GM19397 (cell line): Measurements from ENCODE around the gene TELO2.

Experiments
- ATAC-seq: cut with Tn5 transposase; IDR thresholded peaks from one replicate; pipeline ENCODE4 v1.9.1; 2021; ENCODE audit warnings: mild to moderate bottlenecking, moderate library complexity; ENCODE audit not compliant: unreplicated experiment

TELO2 gene

DNA sequence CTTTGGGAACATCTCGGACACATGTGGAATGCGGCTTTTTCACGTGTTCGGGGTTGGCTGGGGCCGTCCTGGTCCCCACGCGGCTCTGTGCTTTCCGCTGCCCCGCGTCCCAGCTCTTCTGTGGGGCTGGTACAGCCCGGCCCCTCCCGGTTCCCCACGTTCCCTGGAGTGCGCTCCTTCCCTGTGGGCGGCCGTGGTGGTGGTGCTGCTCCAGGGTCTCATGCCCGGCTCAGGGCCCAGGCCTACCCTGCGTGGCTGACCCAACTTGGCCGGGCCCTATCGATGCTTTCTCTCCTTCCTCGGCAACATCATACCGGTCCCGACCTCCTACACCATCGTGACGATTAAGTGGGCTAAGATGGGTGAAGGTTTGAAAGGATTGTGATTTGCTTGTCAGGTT lies 3.3 kb downstream of the TELO2 start:
- ATAC-seq: no peak

DNA sequence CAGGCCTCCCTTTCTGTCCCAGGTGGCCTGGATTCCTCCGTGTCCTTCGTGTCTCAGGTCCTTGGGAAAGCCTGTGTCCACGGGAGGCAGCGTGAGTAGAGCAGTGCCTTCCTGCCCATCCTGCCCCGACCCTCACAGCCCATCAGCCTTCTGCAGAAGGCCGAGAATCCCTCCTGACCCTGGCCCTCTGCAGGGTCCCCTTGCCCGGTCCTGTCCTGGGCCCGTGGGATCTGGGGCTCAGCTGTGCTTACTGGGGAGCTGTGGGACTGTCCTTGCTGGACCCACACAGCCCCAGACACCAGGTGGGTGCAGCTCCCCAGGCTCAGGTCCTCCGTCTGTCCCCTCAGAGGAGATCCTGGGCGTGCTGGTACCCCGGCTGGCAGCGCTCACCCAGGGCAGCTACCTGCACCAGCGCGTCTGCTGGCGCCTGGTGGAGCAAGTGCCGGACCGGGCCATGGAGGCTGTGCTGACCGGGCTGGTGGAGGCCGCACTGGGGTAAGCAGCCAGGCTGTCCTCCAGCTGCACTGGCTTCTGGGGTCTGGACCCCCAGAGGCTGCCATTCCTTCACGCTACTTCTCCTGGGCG lies 3.9 kb downstream of the TELO2 start:
- no peak for ATAC-seq

DNA sequence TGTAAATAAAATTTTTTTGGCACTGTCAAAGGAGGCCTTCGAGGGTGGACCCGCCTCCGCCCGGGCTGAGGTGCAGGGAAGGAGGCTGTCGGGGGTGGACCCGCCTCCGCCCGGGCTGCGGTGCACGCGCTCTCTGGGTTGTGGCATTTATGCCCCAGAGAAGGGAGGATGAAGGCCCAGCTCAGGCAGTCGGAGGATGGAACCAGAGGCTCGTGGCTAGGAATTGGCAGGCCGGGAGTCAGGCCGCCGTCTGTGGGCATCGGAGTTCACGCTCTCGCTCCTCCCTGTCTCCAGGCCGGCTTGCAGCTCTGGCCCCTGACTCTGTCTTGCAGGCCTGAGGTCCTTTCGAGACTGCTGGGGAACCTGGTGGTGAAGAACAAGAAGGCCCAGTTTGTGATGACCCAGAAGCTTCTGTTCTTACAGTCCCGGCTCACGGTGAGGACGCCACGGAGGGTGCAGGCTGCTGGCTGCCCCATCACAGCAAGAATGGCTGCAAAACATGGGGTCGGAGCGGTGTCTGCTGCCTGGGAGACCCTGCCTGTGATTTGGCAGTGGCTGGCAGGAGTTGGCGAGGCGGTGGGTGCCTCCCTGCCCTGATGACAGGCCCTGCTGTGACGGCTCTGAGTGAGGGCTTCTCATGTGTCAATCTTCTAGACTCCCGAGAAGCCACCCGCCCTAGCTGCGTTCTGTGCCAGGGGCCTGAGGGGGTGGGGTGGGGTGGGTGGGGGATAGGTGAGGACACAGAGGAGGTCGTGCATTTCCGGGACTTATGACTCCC lies 5.9 kb downstream of the TELO2 start:
- no peak for ATAC-seq

DNA sequence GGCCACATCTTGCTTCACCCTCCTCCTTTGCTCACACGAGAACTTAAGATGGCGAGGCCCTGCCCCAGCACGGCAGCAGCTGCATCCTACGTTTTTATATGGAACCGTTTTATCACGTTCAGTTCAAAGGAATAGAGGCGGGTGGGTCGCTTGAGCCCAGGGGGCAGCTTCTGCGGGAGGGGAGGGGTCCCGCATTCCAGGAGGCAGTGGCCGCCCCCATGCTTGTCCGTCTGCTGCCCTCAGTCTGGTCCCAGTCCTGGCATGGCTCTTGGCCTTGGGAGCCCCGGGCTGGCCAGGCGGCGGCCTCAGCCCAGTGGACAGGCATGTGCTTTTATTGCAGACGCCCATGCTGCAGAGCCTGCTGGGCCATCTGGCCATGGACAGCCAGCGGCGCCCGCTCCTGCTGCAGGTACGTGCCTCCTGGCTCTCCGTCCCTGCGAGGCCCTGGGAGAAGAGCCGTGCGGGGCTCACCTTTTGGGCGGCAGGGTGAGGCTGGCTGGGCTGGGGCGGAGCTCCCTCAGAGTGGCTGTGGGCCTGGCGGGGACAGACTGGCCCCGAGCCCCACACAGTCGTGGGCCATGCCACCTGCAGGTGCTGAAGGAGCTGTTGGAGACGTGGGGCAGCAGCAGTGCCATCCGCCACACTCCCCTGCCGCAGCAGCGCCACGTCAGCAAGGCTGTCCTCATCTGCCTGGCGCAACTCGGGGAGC lies 6.8 kb downstream of the TELO2 start:
- no peak for ATAC-seq

DNA sequence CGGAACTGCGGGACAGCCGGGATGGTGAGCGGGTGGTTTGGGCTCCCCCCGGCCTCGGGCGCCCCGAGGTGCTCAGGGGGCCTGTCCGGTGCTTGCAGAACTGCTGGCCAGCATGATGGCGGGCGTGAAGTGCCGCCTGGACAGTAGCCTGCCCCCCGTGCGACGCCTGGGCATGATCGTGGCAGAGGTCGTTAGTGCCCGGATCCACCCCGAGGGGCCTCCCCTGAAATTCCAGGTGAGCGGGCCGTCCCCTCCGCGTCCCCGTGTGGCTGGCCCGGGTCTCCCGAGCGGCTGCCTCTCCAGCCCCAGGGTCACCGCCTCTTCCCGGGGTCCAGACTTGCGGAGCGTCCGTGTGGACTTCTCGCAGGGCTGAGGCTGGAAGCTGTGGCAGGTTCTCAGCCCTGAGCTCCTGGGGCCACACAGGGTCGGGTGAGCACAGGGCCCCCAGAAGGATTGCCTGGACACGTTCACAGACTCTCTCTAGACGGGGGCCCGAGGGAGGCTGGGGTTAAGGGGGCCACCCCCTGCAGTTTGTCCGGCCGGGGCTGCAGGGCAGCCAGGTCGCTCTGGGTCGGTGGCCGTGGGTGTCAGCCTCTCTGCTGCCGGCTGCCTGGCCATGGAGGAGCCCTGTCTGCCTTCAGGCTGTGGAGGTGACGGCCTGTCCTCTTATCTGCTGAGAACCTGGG lies 7.4 kb downstream of the TELO2 start:
- no peak for ATAC-seq

DNA sequence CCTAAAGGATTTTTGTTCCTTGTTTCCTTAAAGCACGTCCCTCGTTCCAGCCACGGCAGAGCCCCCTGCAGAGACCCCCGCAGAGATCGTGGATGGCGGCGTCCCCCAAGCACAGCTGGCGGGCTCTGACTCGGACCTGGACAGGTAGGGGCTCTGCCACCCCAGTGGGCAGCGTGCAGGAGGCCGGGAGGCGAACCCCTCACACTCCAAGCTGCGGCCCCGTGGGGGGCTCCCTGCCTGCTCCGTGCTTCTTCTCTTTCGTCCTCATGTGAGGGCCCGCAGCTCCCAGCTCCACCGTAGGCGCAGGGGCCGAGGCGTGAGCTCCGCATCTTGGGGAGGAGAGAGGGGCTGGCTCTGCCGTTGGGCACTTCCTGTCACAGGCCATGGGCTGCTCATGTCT lies 8.5 kb downstream of the TELO2 start:
- no peak for ATAC-seq

DNA sequence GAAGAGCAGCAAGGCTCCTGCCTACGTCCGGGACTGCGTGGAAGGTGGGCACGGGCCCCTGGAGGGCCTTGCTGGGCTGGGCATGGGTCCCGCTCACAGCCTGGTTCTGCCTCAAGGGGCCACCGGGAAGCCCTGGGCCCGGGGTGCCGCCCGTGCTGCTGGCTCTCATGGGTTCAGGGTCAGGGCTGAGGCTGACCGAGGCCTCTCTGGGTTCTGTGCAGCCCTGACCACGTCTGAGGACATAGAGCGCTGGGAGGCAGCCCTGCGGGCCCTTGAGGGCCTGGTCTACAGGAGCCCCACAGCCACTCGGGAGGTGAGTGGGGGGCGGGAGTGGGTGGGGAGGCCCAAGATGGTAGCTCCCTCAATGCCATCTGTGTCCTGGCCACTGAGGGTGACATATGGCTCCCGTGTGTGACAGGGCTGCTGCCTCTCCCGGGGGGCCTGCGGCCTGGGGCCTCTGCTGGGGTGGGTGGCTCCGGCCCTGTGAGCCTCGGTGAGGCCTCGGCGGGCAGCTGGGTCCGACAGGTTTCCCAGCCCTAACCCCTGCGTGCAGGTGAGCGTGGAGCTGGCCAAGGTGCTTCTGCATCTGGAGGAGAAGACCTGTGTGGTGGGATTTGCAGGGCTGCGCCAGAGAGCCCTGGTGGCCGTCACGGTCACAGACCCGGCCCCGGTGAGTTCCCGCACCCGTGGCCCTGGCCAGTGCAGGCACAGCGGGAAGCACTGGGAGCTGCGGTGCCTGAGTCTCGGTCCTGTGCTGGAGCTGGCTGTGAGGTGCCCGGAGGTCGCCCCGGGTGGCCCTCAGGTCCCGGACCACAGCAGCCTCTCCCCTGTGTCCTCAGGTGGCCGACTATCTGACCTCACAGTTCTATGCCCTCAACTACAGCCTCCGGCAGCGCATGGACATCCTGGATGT lies 9.2 kb downstream of the TELO2 start:
- ATAC-seq: no peak

DNA sequence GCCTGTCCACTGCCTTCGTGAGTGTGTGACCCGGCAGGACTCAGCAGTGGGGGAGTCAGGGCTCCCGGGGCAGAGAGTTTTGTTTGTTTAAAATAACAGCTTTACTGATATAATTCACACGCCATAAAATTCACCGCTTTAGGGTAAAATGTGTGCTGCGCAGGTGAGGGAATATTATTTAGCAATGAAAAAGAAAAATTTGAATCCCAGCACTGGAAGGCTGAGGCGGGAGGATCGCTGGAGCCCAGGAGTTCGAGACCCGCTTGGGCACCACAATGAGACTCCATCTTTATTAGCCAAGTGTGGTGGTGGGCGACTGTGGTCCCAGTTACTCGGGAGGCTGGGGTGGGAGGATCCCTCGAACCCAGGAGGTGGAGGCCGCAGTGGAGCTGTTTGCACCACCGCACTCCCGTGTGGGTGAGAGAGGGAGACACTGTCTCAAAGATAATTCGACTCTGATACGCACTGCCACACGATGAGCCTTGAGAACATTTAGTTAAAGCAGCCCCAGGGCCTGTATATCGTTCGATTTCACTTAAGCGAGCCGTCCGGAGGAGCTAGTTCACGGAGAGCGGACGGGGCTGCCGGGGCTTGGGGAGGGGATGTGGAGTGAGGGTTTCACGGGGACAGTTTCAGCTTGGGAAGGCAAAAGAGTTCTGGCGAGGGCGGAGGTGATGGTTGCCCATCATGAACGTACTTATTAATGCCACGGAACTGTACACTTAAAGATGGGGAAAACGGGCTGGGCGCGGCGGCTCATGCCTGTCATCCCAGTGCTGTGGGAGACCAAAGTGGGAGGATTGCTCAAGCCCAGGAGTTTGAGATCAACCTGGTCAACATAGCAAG lies 10.2 kb downstream of the TELO2 start:
- ATAC-seq: no peak

DNA sequence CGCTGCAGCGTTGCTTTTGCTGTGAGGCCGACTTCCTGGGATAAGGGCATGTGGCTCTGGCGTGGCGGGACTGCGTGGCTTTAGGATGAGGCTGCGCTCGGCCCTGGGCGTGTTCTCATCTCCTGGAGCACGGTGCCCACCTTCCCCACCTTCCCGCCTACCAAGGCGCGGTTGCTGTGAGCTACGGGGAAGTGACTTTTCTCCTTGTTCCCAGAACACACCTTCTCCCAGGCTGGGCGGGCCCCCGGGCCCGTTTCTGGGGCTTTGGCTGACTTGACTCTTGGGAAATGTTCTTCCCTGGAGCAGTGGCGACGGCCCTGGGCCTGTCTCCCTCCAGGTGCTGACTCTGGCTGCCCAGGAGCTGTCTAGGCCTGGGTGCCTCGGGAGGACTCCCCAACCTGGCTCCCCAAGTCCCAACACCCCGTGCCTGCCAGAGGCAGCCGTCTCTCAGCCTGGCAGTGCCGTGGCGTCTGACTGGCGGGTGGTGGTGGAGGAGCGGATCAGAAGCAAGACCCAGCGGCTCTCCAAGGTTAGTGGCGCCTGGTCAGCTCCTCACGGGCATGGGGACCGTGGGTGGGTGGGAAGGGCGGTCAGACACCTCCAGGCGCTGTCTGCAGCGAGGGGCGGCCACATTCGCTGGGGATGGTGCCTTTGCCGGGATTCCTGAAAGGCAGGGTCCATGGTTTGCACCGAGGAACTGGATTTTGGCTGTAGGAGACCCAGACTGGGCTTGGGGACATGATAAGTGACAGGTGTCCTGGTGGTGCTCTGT lies 12.1 kb downstream of the TELO2 start:
- ATAC-seq: no peak

DNA sequence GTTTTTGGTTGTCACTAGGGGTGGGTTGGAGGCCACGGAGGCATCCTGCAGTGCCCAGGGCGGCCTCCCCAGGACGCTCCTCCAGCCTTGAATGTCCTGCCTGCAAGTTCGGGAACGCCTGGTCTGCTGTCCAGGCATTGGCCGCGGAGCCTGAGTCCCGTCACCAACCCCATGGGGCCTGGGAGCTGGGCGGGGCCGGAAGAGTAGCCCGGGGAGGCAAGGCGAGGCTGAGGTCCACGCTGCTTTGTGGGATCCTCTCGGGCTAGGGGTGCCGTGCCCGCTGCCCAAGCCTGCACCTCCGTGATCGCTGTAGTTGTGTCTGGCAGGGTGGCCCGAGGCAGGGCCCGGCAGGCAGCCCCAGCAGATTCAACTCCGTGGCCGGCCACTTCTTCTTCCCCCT lies 12.8 kb downstream of the TELO2 start:
- no peak for ATAC-seq

DNA sequence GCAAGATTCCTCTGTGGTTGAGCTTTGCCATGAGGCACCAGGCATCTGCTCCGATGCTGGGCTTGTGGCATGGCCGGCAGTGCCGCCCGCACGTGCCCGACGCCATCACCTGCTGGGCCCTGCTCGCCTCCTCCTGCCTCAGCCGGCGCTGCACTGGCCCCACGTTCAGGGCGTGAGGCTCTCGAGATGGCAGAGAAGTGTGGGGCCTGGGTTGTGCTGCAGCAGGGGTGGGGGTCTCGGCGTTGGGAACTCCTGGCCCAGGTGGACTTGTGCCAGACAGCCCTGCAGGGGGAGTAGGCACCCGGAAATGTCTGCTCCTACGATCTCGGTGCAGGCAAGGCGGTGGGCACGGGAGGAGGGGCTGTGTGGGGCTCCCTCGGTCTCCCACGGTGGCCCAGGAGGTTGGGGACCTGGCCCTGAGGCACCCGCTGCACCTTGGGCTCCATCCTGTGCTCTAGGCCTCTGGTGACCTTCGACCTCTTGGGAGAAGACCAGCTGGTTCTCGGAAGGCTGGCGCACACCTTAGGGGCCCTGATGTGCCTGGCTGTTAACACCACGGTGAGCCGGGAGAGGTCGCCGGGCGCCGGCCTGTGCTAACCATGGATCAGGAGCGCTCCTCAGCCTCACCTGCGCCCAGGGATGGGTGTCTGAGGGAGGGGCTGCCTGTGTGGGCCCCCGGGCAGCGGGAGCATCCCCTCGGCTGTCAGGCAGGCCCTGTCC lies 13.5 kb downstream of the TELO2 start:
- no peak for ATAC-seq

DNA sequence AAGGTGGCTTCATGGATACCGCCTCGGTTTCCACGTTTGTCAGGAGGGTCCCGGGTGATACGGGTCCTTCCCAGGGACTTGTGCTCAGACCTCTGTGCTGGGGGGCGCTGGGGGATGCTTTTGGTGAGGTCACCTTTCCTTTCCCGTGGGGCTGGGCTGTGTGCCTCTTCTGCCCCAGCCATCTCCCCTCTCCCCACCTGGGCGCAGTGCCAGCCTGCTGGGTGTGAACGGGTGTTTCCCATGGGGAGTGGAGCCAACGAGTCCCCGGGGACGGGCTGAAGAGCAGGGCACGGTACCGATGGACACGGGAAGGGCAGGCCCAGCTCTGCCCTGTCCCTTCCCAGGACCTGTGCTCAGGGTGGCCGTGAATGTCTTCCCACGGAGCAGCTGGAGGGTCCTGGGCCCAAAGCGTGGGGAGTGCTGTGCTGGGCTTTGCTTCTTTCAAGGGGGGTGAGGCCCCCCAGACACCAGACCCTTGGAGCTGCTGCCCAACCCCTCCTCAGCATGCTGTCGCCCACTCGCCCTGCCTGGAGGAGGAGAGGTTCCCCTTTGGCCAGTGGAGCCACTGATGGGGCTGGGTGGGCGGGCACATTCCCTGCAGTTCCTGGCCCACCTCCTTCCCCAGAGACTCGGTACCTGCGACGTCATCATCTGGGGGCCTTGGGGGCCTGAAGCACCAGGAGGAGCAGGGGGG lies 15.5 kb downstream of the TELO2 start:
- no peak for ATAC-seq

DNA sequence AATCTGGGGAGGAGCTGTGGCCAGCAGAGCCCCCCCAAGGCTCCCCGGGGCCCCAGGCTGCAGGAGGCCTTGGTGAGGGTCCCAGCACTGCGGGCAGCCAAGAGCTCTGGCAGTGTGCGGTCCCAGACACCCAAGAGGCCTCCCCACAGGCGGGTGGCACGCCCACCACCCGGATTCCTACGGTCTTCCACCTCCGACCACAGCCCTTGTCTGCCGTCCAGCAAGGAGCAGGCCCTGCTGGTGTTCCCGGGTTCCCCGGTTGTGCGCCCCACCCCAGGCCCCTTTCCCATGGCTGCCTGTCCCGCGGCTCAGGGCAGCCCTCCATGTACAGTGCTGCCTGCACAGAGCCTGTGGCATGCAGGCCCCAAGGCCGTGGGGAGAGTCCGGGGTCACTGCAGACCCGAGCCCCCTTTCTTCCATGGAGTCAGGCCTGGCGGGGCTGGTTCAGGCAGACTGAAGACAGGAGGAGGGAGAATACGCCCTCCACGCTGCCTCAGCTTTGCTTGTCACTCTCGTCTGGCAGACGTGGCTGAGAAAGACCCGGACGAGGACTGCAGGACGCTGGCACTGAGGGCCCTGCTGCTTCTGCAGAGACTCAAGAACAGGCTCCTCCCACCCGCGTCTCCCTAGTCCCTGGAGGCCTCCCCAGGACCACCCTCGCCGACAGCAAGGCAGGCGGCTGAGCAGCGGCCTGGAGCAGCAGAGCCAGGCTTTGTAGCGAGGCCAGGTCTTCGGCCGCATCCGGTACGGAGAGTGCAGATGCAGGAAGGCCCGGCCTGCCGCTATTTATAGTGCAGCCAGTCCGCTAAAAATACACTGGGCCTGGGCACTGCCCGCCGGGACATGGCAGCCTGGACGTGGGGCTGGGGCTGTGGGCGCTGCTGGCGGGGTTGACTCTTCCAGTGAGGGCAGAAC lies 16.4 kb downstream of the TELO2 start:
- no peak for ATAC-seq

DNA sequence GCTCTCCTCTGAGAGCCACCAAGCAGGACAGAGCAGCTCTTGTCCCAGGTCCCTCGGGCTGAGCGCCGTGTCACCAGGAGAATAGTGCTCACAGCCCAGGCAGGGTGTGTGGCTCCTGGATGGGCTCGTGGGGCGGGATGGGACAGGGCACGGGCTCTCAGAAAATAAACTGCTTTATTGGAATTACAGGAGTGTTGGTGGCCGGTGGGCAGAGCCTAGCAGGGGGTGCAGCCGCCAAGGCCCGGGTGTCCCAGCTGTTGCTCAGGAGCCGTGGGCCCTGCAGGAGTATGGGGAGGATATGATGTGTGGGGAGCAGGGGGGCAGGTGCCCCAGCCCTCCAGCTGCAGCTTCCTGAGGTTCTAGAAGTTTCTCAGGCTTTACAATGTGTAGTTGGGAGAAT lies 17.1 kb downstream of the TELO2 start:
- no peak for ATAC-seq

DNA sequence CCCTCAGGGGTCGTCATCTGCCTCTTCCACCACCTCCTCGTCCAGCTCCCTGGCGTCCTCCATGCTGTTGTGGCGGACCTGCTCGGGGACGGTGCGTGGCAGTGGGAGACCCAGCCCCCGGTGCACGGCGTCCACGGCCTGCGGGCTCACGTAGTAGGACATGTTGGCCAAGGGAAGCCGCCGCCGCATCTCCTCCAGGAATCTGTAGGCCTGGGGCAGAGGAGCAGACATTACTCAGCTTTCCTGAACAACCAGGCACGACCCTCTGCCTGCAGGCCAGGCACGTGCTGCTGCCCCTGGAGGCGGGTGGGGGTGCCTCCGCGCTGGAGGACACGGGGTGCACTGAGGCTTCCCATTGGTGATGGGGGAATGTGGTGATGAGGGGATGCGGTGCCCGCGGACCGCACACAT lies 17.8 kb downstream of the TELO2 start:
- no peak for ATAC-seq

DNA sequence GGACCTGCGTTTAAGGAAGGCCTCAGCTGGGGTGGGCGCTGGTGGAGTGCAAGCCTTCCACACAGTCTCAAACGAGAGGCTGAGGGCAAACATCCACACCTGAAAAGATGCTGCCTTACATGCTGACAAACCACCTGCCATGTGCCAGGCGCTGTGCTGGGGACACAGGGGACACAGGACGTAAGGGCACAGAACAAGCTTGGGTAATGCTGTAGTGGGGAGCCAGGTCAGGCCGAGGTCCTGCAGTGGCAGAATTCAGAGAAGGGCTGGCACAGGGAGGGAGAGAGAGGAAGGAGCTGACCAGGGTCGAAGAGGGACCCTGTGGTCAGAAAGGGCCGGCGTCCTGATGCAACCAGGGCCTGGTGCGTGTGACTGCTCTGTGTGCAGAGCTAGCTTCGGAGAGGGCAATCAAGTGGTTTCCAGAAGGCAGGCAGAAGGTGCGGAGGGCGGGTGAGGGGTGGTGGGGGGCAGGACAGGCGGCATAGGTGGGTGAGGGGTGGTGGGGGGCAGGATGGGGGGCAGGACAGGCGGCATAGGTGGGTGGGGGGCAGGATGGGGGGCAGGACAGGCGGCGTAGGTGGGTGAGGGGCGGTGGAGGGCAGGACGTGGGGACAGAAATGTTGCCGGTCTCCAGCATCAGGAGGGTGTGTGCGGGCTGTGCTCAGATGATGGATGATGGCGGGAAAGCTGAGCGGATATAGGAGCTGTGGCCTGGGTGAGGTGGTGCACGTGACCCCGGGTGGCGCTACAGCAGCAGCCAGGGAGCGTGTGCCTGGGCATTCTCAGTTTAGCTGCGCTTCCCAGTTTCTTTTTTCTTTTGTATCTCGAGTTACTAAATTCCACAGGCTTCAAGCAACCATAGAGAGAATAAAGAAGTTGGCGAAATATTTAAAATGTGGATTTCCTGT lies 18.8 kb downstream of the TELO2 start:
- ATAC-seq: no peak
